ENCODE results near the gene STRADB.
"Not testable (repeated sequence)": the region's sequence is repeated elsewhere in the genome, so short reads cannot be mapped to it uniquely, and the experiment has no call there.

STRADB gene

GRCh38 chr2:201430839-201431238, 20.7 kb upstream of the STRADB start:
- DNase-seq = no peak

GRCh38 chr2:201432038-201432620, 19.4 kb upstream of the STRADB start:
- DNase-seq = no peak

GRCh38 chr2:201432621-201433393, 18.7 kb upstream of the STRADB start:
- no peak for DNase-seq

GRCh38 chr2:201433394-201433995, 18.0 kb upstream of the STRADB start:
- no peak for DNase-seq

- DNase-seq = no peak
These were observed 15.4 kb upstream of the STRADB start for GRCh38 chr2:201436141-201436540.

GRCh38 chr2:201439336-201439922, 12.1 kb upstream of the STRADB start:
- DNase-seq = not testable (repeated sequence)

- no peak for DNase-seq
These were observed 11.4 kb upstream of the STRADB start for GRCh38 chr2:201440182-201440581.

- no peak for DNase-seq
These were observed 10.1 kb upstream of the STRADB start for GRCh38 chr2:201441409-201441808.

GRCh38 chr2:201444746-201445465, 6.6 kb upstream of the STRADB start:
- DNase-seq = no peak

- no peak for DNase-seq
These were observed 4.5 kb upstream of the STRADB start for GRCh38 chr2:201447086-201447485.

GRCh38 chr2:201448061-201448460, 3.5 kb upstream of the STRADB start:
- DNase-seq = no peak

GRCh38 chr2:201448701-201449100, 2.8 kb upstream of the STRADB start:
- DNase-seq = peak; percentile 20 to 27

GRCh38 chr2:201450954-201451291, 617 bp upstream of the STRADB start:
- no peak for DNase-seq

- DNase-seq = no peak
These were observed 750 bp downstream of the STRADB start for GRCh38 chr2:201452058-201452921.

GRCh38 chr2:201452922-201453643, 1.5 kb downstream of the STRADB start:
- no peak for DNase-seq

- DNase-seq = no peak
These were observed 6.8 kb downstream of the STRADB start for GRCh38 chr2:201458381-201458780.

GRCh38 chr2:201460532-201460931, 9.0 kb downstream of the STRADB start:
- DNase-seq = no peak

GRCh38 chr2:201464547-201464946, 13.0 kb downstream of the STRADB start:
- DNase-seq = no peak

- DNase-seq = no peak
These were observed 14.0 kb downstream of the STRADB start for GRCh38 chr2:201465524-201465971.

GRCh38 chr2:201466050-201466675, 14.6 kb downstream of the STRADB start:
- no peak for DNase-seq

GRCh38 chr2:201467666-201468065, 16.1 kb downstream of the STRADB start:
- no peak for DNase-seq

All from activated CD4-positive, alpha-beta T cell treated with anti-CD3 and anti-CD28 coated beads, Interleukin-2, amount 50 U/mL, for 4 hours (primary cell).